ENCODE data around the gene LRCH4.

DNA sequence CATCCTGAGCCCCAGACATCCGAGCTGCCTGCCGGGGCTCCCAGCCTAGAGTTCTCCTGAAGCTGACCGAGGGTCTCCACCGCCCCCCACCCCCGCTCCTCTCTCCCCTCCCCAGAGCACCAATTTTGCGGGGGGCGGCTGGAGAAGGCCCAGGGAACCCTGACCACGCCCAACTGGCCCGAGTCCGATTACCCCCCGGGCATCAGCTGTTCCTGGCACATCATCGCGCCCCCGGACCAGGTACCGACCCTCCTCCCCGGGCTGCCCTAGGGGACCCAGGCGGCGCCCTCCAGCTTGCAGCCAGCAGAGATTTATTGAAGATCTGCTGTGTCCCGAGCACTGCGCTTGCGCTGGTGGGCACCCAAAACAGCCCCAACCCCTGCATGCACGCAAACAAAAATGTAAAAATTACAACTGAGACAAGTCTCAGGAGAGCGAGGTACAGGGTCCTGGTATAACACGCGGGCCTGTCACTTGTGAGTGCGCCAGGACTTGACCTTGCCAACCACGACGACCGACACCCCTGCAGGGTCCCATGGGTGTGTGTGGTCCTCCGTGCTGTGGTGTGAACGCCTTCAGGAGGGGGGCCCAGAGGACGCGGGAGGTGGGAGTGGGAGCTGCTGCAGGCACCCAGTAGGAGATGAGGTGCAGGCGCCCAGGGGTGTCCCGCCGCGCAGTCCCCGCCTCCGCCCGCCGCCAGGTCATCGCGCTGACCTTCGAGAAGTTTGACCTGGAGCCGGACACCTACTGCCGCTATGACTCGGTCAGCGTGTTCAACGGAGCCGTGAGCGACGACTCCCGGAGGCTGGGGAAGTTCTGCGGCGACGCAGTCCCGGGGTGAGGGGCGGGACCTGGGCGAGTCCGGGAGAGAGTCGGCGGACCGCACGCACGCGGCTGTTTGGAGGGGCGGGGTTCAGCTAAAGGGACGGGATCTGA is 19.3 kb upstream of the LRCH4 start:
- TF ChIP-seq, protein P1, sequence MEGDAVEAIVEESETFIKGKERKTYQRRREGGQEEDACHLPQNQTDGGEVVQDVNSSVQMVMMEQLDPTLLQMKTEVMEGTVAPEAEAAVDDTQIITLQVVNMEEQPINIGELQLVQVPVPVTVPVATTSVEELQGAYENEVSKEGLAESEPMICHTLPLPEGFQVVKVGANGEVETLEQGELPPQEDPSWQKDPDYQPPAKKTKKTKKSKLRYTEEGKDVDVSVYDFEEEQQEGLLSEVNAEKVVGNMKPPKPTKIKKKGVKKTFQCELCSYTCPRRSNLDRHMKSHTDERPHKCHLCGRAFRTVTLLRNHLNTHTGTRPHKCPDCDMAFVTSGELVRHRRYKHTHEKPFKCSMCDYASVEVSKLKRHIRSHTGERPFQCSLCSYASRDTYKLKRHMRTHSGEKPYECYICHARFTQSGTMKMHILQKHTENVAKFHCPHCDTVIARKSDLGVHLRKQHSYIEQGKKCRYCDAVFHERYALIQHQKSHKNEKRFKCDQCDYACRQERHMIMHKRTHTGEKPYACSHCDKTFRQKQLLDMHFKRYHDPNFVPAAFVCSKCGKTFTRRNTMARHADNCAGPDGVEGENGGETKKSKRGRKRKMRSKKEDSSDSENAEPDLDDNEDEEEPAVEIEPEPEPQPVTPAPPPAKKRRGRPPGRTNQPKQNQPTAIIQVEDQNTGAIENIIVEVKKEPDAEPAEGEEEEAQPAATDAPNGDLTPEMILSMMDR (IDR thresholded peaks at IDR 0.05) = peak; percentile 37; the same call in 1 of the 2 replicates
- no peak for TF ChIP-seq TCF7L2 (IDR thresholded peaks at IDR 0.05; ENCODE audit: low read depth, low read length)
- TF ChIP-seq POLR2AphosphoS5 (IDR thresholded peaks at IDR 0.05; ENCODE audit: low read depth, low read length) = no peak
- TF ChIP-seq, protein P2, sequence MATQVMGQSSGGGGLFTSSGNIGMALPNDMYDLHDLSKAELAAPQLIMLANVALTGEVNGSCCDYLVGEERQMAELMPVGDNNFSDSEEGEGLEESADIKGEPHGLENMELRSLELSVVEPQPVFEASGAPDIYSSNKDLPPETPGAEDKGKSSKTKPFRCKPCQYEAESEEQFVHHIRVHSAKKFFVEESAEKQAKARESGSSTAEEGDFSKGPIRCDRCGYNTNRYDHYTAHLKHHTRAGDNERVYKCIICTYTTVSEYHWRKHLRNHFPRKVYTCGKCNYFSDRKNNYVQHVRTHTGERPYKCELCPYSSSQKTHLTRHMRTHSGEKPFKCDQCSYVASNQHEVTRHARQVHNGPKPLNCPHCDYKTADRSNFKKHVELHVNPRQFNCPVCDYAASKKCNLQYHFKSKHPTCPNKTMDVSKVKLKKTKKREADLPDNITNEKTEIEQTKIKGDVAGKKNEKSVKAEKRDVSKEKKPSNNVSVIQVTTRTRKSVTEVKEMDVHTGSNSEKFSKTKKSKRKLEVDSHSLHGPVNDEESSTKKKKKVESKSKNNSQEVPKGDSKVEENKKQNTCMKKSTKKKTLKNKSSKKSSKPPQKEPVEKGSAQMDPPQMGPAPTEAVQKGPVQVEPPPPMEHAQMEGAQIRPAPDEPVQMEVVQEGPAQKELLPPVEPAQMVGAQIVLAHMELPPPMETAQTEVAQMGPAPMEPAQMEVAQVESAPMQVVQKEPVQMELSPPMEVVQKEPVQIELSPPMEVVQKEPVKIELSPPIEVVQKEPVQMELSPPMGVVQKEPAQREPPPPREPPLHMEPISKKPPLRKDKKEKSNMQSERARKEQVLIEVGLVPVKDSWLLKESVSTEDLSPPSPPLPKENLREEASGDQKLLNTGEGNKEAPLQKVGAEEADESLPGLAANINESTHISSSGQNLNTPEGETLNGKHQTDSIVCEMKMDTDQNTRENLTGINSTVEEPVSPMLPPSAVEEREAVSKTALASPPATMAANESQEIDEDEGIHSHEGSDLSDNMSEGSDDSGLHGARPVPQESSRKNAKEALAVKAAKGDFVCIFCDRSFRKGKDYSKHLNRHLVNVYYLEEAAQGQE (IDR thresholded peaks at IDR 0.05; ENCODE audit: insufficient read depth in 1 of 2, low read depth in 2 of 2, low read length in 1 of 2) = no peak
- TF ChIP-seq SIN3A (IDR thresholded peaks at IDR 0.05; ENCODE audit: borderline replicate concordance, insufficient read depth, low read depth, low read length) = no peak
